Panc1 (cell line): ENCODE data around the gene EGFR. TPM values are rescaled to one million over a fixed set of nuclear protein-coding genes. Genes with fewer than 3 reads are reported as not detected.

Experiments
- ATAC-seq: fragments of 200-7000 bp; cut with Tn5 transposase; 2 replicates; pipeline ENCODE4 v1.9.1; 2020; ENCODE audit warnings: mild to moderate bottlenecking, moderate library complexity
- BruUV-seq: library from RNA; stranded (reverse); fragments of 400-500 nt; replicated peaks from 2 replicates; lab custom pipeline; 2021; lab: Mats Ljungman, UMichigan
- CTCF ChIA-PET: fragments of 300-600 bp; sonication (Branson Sonifier 250); formaldehyde crosslinking; loops from one replicate; lab custom pipeline; 2022; ENCODE audit warnings: antibody characterized with exemption; lab: Charles Lee
- POLR2A ChIA-PET: fragments of 300-600 bp; sonication (Branson Sonifier 250); formaldehyde crosslinking; loops from one replicate; lab custom pipeline; 2022; ENCODE audit warnings: antibody characterized with exemption; lab: Charles Lee
- DNase-seq: peaks from one replicate; pipeline ENCODE4 v3.0.0-alpha.2; 2010; ENCODE audit warnings: low read depth, low spot score
- H3K27ac ChIP-seq: 2 replicates; pipeline ENCODE4 v1.5.1; 2011; ENCODE audit warnings: mild to moderate bottlenecking, low read length, inconsistent platforms
- H3K27me3 ChIP-seq: fragments of 200-500 bp; sonication (Bioruptor generic); 2 replicates; pipeline ENCODE4 v1.6.0; 2014; ENCODE audit warnings: low read length, inconsistent platforms; ENCODE audit not compliant: control insufficient read depth, insufficient read depth
- H3K36me3 ChIP-seq: fragments of 200-500 bp; sonication (Bioruptor generic); 2 replicates; pipeline ENCODE4 v1.5.1; 2014; ENCODE audit warnings: inconsistent platforms, mild to moderate bottlenecking, low read length, moderate library complexity; ENCODE audit not compliant: control insufficient read depth, insufficient read depth
- H3K4me1 ChIP-seq: 2 replicates; pipeline ENCODE4 v1.5.1; 2011; ENCODE audit warnings: inconsistent platforms, mild to moderate bottlenecking, low read length, moderate library complexity; ENCODE audit not compliant: control insufficient read depth, insufficient read depth
- H3K4me3 ChIP-seq, 2 experiments: 2 replicates each; pipeline ENCODE4 v1.5.1; 2011 to 2012; ENCODE audit warnings: low read depth in 2 of 2, low read length in 2 of 2, mild to moderate bottlenecking in 2 of 2, inconsistent platforms in 1 of 2, moderate library complexity in 1 of 2
- H3K9me3 ChIP-seq: fragments of 200-500 bp; sonication (Bioruptor generic); 2 replicates; pipeline ENCODE4 v1.5.1; 2014; ENCODE audit warnings: low read depth, mild to moderate bottlenecking, inconsistent platforms, low read length, moderate library complexity; ENCODE audit not compliant: control insufficient read depth, insufficient read depth
- CTCF ChIP-seq: fragments of 450-650 bp; IDR thresholded peaks from 2 replicates; pipeline ENCODE4 v1.5.1; 2017; ENCODE audit warnings: mild to moderate bottlenecking
- POLR2AphosphoS5 ChIP-seq: IDR thresholded peaks from 2 replicates; pipeline ENCODE4 v1.6.1; 2012; ENCODE audit warnings: mild to moderate bottlenecking, low read depth, low read length, moderate library complexity
- SIN3A ChIP-seq: IDR thresholded peaks from 2 replicates; pipeline ENCODE4 v1.6.1; 2012; ENCODE audit warnings: low read depth, mild to moderate bottlenecking, low read length, moderate library complexity, borderline replicate concordance; ENCODE audit not compliant: insufficient read depth
- TCF7L2 ChIP-seq: IDR thresholded peaks from 2 replicates; pipeline ENCODE4 v1.6.1; 2011; ENCODE audit warnings: mild to moderate bottlenecking, low read depth, low read length, inconsistent platforms
- in situ Hi-C: cut with HindIII; loops from 2 replicates; pipeline ENCODE4 v1.10.0; 2016; ENCODE audit warnings: low sequenced_read_pairs, low pct_unique_long_range_greater_than_20kb
- intact Hi-C: fragments of 100-400 bp; cut with micrococcal nuclease; formaldehyde crosslinking; loops from one replicate; pipeline ENCODE4 v1.10.0; 2022; ENCODE audit not compliant: unreplicated experiment
- total RNA-seq: library from RNA; stranded (reverse); gene quantifications from one replicate; pipeline ENCODE4 v1.2.1, GENCODE V29; 2021; ENCODE audit not compliant: unreplicated experiment
- TF ChIP-seq, protein P1 (sequence below), 2 experiments: IDR thresholded peaks; 2 replicates each; pipeline ENCODE4 v1.6.1; 2011 to 2012; ENCODE audit warnings: low read depth in 2 of 2, control low read depth in 1 of 2, low read length in 1 of 2, mild to moderate bottlenecking in 1 of 2, moderate library complexity in 1 of 2; ENCODE audit not compliant: insufficient read depth in 1 of 2

EGFR gene
- total RNA-seq, 1 experiment from 2014 or later = 156 TPM

DNA sequence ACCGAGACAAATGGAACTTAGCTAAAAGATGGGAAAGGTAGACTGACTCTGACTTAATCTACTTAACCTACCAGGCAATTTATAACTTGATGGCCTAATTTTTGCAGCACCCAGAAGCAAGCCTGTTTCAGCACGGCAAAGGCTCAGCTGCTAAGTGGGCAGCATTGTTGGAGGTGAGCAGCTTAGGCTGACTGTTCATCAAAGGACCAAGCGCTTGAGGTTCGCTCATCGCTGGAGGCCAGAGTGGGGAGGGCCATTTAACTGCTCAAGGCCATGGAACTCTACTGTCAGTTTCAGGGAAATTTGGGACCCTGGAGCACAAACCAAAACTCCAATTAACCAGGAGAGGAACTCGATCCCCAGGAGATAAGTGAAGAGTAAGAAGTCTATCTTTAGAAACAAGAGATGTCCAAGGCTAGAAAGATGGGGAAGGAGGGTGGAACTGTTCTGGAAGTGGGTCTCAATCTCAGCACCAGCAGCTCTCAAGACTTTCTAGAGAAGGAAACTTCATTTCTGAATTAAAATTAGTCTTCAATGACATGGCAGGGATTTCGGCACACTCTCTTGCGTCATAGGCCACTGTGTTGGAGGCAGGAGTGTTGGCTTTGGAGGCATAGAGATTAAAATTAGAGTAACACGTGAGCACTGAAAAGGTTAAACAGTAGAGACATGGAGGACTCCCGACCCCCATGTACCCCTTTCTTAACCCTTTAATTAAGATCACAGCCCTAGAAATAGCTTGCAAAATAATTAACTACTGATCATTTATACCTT, 43.1 kb downstream of the EGFR start:
- ChIA-PET POLR2A (interaction anchor here (0.7 kb wide), 1 partner anchor 362 kb away, joined by 6 read pairs; no protein-coding TSS in a partner anchor), CTCF (no interaction called here)
- no peaks in the 10 kb centered on the region for H3K36me3 ChIP-seq
- ATAC-seq (no peak), DNase-seq (no peak)
- TF ChIP-seq TCF7L2 (no peak), SIN3A (no peak), POLR2AphosphoS5 (no peak), CTCF (no peak)
- no peaks in the 10 kb centered on the region for H3K9me3 ChIP-seq
- H3K4me1 ChIP-seq = peaks cover 75% of the 10 kb centered on the region
- no TSS peak for BruUV-seq
- H3K27ac ChIP-seq = peak overlapping the region; percentile 100
- in situ Hi-C loops (no loop called here), intact Hi-C loops (no loop called here)
- no peak overlapping the region for H3K4me3 ChIP-seq
- no peaks in the 10 kb centered on the region for H3K27me3 ChIP-seq

DNA sequence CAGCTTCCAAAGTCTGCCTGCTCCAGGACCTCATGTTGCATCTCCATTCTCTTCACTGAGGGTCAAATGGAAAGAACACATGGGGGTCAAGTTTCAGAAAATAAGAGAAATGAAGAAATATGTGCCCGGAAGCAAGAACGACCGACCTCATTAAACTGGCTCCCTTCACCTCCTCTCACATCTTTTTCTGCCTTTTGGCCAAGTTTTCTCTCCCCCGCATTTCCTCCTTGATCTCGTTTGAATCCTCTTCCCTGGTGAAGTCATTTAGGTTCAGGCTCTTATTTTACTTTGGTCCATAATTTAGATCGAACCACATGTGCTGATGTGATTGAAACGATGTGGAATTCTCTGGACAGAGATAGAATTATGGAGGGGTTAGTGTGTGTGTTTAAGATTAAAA, 44.2 kb downstream of the EGFR start:
- intact Hi-C loops (no loop called here), in situ Hi-C loops (no loop called here)
- POLR2A ChIA-PET = no interaction called here
- no peaks in the 10 kb centered on the region for H3K9me3 ChIP-seq
- H3K36me3 ChIP-seq = no peaks in the 10 kb centered on the region; the same call in 1 of the 2 replicates
- BruUV-seq = no TSS peak
- H3K27ac ChIP-seq = peak overlapping the region; percentile 100
- H3K4me3 ChIP-seq = no peak overlapping the region
- CTCF ChIA-PET = no interaction called here
- peaks cover 82% of the 10 kb centered on the region for H3K4me1 ChIP-seq
- ATAC-seq (no peak), DNase-seq (no peak)
- TF ChIP-seq SIN3A (no peak), POLR2AphosphoS5 (no peak), TCF7L2 (no peak), CTCF (no peak)
- TF ChIP-seq, protein P1, sequence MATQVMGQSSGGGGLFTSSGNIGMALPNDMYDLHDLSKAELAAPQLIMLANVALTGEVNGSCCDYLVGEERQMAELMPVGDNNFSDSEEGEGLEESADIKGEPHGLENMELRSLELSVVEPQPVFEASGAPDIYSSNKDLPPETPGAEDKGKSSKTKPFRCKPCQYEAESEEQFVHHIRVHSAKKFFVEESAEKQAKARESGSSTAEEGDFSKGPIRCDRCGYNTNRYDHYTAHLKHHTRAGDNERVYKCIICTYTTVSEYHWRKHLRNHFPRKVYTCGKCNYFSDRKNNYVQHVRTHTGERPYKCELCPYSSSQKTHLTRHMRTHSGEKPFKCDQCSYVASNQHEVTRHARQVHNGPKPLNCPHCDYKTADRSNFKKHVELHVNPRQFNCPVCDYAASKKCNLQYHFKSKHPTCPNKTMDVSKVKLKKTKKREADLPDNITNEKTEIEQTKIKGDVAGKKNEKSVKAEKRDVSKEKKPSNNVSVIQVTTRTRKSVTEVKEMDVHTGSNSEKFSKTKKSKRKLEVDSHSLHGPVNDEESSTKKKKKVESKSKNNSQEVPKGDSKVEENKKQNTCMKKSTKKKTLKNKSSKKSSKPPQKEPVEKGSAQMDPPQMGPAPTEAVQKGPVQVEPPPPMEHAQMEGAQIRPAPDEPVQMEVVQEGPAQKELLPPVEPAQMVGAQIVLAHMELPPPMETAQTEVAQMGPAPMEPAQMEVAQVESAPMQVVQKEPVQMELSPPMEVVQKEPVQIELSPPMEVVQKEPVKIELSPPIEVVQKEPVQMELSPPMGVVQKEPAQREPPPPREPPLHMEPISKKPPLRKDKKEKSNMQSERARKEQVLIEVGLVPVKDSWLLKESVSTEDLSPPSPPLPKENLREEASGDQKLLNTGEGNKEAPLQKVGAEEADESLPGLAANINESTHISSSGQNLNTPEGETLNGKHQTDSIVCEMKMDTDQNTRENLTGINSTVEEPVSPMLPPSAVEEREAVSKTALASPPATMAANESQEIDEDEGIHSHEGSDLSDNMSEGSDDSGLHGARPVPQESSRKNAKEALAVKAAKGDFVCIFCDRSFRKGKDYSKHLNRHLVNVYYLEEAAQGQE (IDR thresholded peaks at IDR 0.05; ENCODE audit: insufficient read depth in 1 of 2, low read depth in 2 of 2, low read length in 1 of 2) = no peak
- H3K27me3 ChIP-seq = no peaks in the 10 kb centered on the region
